Activated CD4-positive, CD25-positive, alpha-beta regulatory T cell treated with anti-CD3 and anti-CD28 coated beads, Interleukin-2, amount 50 U/mL, for 16 hours (primary cell): Measurements from ENCODE around the gene B4GAT1.
"Not testable (repeated sequence)": the region's sequence is repeated elsewhere in the genome, so short reads cannot be mapped to it uniquely, and the experiment has no call there.

Source experiments
- DNase-seq: peaks from one replicate; pipeline ENCODE4 v3.0.0-alpha.2; 2020; ENCODE audit warnings: low read depth, low spot score

The B4GAT1 gene

DNA sequence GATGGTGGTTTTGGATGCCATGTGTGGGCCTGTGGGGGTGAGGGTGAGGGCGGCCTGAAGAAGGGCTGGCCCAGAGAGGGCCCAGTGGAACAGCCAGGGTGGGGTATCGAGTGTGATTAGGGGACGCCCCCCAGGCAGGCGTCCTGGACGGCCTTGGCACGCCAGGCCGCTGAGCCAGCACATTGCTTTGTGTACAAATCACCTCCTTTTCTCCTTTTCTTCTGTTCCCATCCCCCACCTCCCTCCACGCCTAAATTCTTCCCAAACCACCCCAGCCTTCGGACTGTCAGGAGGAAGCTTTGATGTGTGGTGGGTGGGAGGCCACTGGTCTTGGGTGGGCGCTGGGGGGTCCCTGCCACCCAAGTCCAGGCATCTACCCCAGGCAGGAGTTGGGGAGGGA is 22.8 kb downstream of the B4GAT1 start:
- DNase-seq = no peak

GRCh38 chr11:66323684-66324083 is 23.7 kb downstream of the B4GAT1 start:
- DNase-seq = no peak

GRCh38 chr11:66322732-66323427 is 24.5 kb downstream of the B4GAT1 start:
- DNase-seq = no peak

DNA sequence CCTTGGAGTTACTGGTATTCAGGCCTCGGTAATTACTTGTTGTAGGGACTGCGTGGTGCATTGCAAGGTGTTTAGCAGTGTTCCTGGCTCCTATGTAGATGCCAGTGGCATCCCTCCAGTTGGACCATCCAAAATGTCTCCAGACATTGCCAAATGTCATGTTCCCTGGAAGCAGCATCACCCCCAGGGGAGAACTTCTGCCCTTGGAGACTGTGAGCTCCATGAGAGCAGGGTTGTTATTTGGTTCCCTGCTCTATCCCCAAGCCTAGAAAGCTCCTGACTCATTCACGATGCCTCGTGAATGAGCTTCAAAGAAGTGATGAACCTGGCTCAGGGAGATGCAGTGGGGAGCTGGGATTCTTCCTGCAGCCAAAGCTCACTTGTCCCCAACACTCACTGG is 25.8 kb downstream of the B4GAT1 start:
- no peak for DNase-seq

DNA sequence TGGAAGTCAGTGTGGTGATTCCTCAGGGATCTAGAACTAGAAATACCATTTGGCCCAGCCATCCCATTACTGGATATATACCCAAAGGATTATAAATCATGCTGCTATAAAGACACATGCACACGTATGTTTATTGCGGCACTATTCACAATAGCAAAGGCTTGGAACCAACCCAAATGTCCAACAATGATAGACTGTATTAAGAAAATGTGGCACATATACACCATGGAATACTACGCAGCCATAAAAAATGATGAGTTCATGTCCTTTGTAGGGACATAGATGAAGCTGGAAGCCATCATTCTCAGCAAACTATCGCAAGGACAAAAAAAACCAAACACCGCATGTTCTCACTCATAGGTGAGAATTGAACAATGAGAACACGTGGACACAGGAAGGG is 26.7 kb downstream of the B4GAT1 start:
- DNase-seq = not testable (repeated sequence)

- not testable (repeated sequence) for DNase-seq
These were observed 27.1 kb downstream of the B4GAT1 start for GRCh38 chr11:66320289-66320688.

DNA sequence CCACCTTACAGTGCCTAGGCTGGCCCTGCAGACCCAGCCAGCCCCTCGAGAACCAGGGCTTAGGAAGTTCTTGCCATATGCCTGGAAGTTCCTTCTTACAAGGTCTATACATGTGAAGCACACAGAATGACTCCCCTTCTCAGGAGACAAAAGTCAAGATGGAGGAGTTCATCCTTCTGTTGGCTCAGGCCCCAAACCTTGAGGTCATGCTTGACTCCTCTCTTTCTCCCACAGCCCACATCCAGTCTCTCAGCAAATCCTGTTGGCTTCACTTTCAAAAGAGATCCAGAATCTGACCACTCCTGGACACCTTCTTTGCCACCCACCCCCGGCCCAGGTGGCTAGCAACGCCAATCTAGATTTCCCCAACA is 28.8 kb downstream of the B4GAT1 start:
- no peak for DNase-seq

DNA sequence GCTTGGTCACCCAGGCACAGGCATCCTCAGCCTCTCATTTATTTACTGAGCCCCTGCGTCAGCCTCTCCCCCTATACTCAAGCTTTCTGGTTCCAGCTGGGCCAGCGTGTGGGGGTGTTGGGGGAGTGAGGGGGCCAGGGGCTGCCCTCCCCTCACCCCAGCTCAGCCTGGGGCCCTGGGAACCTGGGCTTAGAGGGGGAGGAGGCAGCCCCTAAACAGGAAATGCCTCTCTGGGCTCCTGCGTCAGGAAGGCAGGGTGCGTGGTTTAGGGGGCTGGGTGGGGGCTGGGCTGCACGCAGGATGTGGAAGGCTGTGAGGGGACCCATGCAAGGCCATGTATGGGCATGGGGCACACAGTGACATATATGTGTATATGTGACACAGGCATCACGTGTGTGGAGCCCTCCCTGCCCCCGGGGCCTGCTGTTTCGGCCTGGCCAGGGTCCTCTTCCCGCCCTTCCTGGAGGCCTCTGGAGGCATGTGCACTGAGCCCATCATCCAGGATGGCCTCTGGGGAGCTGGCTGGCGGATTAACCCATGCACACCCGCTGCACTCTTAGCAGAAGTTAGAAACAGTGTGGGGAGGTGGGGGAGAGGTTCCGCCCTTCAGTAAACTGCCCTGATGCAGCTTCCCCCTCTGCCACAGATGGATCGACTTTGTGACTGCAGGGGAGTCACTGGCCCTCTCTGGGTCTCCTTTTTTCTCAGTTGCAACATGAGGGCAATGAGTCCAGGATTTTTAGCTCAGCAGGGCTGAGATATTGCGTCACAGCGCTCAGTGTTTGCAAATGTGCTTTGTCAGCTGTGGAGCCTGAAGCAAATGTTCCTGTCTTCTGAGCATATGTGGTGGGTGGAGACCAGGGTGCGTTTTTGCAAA is 29.5 kb downstream of the B4GAT1 start:
- DNase-seq = no peak

DNA sequence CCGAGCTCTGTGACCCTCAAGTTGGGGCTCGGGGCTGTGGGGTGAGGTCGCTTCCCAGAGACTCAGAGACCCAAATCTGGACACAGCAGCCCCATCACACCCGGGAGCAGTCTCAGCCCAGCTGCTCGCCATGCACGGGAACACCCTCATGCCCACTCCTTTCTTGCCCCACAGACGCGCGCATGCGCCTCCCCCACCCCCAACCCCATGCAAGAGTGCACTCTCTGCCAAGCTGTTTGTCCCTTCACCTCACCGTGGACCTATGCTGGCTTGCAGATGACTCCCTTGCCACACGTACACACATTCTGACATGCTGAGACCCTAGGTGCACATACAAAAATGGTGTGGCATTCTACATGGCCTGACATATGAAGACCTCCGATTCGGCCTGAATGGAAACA is 30.1 kb downstream of the B4GAT1 start:
- DNase-seq = no peak

DNA sequence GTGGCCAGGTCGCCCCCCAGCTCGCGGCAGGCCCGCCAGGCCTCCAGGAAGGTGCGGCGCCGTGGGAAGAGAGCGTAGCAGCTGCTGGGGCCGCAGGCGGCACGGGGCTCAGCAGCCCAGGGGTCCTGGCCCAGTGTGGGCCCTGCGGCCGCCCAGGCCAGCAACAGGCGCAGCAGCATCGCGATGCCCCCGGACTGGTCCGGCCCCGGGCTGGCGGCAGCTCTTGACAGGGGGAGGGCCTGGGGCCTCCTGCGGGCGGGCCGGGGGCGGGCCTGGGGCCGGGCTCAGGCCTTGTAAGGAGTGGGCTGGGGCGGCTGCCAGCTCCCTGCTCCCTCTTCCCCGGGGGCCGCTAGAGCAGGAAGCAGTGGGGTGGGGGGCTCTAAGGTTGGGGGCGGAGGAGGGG is 30.6 kb downstream of the B4GAT1 start, which contains the start of gene CD248:
CD248 (minus strand) TSS at position 196 of the 403 bp plus-strand sequence; CDS start at position 179, 17 bp downstream.
- DNase-seq = no peak

GRCh38 chr11:66315921-66316811 is 31.3 kb downstream of the B4GAT1 start:
- DNase-seq = no peak

DNA sequence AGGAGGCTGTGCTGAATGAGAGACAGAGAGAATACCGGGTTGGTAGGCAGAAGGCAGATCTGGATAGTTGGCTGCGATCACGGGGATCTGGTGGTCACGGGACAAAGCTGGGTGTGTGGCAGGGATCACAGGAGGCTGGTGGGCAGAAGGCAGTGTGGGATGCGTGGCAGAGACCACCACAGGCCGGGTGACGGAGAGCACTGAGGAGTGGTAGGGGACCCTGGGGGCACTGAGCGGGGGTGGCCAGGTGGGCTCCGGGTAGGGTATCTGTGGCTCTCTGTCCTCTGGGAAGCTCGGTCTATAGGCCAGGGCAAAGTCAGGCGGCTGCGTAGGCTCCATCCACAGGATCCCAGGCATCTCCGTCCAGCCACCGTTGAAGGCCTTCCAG is 31.9 kb downstream of the B4GAT1 start:
- no peak for DNase-seq

DNA sequence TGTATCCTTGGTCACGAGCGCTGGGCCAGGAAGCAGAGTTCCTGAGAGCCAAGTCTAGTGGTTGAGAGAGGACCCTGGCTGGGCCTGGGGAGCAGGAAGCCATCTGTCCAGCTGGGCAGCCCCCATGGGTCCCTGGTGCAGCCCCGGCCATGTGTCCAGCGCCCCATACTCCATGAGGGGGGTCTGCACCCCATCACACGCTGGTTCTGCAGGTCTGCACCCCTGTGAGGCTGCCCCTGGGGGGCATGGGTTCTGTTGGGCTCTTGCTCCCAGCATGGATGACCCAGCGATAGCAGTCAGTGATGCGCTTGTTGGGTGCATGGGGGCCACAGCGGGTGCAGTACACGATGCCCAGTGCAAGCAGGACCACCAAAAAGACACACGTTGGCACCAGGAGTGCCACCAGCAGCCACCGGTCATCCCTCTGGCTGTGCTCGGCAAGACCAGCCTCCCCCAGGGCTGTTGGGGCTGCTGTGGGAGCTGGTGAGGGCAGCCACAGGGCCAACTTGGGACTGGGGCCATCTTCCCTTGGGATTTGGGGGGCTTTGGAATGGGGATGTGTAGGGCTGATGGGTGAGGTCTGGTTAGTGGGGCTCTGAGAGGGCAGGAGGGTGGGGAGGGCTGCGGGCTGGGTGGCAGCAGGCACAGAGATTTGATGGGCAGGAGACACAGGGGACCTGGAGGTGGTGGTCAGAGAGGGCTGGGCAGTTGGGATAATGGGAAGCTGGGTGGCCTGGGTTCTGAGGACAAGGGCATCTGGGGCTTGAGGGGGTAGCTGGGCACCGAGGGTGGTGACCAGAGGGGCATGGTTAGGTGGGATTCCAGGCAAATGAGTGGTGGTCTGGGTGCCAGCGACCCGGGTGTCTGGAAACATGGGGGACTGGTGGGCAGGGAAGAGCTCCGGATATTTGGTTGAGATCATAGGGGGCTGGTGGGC is 32.6 kb downstream of the B4GAT1 start:
- no peak for DNase-seq

DNA sequence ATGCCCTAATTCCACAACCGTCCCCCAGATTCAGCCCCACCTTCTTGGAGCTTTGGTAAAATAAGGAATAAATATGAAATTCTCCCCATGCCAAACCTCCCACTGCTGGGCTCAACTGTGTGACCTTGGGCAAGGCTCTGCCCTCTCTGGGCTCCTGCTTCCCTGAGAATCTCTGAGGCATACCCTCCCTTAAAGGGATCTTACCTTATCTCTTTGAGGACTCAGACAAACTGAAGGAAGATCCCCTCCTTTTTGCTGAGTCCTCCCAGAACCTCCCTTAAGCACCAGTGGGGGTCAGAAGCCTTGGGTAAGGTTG is 33.3 kb downstream of the B4GAT1 start:
- DNase-seq = no peak

DNA sequence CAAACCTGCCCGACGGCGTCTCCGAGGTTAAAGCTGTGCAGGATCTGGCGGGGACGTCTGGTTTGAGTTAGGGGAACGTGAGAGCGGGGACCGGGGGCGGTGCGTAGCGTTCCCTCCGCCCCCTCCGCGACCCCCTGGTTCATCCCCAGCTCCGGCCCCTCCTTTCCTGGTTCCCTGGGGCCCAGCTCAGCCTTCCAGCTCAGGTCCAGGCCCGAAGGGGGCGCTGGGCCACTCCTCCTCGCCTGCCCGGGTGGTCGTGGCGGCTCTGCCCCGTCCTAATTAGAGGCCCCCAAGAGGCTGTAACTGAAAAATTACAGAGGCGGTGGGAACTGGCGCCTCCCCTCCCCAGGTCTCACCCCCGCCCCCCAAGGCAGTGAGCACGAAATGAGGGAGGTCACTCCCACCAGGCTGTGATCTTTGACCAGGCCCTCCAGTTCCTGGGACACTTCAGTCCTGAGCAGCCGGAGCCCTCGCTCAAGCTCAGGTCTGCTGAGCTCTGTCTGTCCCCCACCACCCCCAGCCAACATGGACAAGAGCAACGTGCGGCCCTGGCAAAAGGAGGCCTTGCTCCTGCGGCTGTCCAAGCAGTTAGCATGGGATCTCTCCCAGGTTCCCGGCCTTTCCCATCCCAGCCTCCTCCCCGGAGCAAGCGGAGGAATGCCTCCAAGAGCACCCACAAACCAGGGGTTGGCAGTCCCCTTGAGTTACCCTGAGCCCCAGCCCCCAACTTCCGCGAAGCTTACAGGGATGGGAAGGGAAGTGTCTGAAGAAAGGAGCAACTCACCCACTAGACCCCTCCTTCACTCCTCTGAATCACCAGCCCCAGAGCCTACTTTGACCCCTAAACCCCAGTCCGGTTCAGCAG is 33.9 kb downstream of the B4GAT1 start:
- DNase-seq = no peak

- DNase-seq = peak; percentile 94
These were observed 34.7 kb downstream of the B4GAT1 start for GRCh38 chr11:66312549-66313320.

- peak; percentile 96 for DNase-seq
These were observed 35.4 kb downstream of the B4GAT1 start for GRCh38 chr11:66311965-66312548.

GRCh38 chr11:66311470-66311964 is 35.9 kb downstream of the B4GAT1 start:
- DNase-seq = no peak
